ENCODE measurements around the gene MDN1. TPM values are rescaled to one million over a fixed set of nuclear protein-coding genes. Genes with fewer than 3 reads are reported as not detected.

The MDN1 gene
- total RNA-seq, 1 experiment from 2014 or later = 117 TPM

GRCh38 chr6:89858041-89858440, 38.4 kb upstream of the MDN1 start:
- peaks cover 54 to 81% (median 76%) of the 10 kb centered on the region in 3 experiments for H3K36me3 Mint-ChIP-seq (ENCODE audit: insufficient read depth in 1 of 3, low read depth in 3 of 3)
- Histone ChIP-seq H3K79me2 (ENCODE audit: insufficient read depth, low read length) (no peaks in the 10 kb centered on the region), H2BK12ac (ENCODE audit: insufficient read length, low read depth, low read length) (no peak overlapping the region), H3K27me3 (ENCODE audit: insufficient read depth, low read length) (no peaks in the 10 kb centered on the region), H4K8ac (replicated peaks; ENCODE audit: insufficient read length, low read depth, low read length) (no peak overlapping the region), H2BK15ac (ENCODE audit: low read depth, low read length) (no peak overlapping the region), H3K79me1 (ENCODE audit: insufficient read depth, low read depth, low read length, poor library complexity, severe bottlenecking) (no peaks in the 10 kb centered on the region), H3K4me2 (ENCODE audit: insufficient read depth, insufficient read length, low read length) (no peak overlapping the region), H3K9me3 (ENCODE audit: control insufficient read depth, low read depth, low read length) (no peaks in the 10 kb centered on the region), H2BK5ac (ENCODE audit: insufficient read length, low read length) (no peak overlapping the region), H4K91ac (ENCODE audit: insufficient read length, low read depth, low read length) (no peak overlapping the region), H3T11ph (ENCODE audit: low read length) (no peak overlapping the region), H3K18ac (ENCODE audit: insufficient read length, low read depth, low read length) (no peak overlapping the region), H4K20me1 (ENCODE audit: control insufficient read depth, insufficient read depth, insufficient read length) (no peaks in the 10 kb centered on the region), H3K14ac (ENCODE audit: insufficient read depth, low read length) (no peak overlapping the region), H2AFZ (ENCODE audit: low read length) (no peak overlapping the region), H3K4me1 (ENCODE audit: insufficient read depth, low read length) (no peaks in the 10 kb centered on the region), H3K23me2 (ENCODE audit: insufficient read length, low read depth, low read length, poor library complexity, severe bottlenecking) (no peaks in the 10 kb centered on the region), H3K27ac (ENCODE audit: insufficient read length, low read depth, low read length) (no peak overlapping the region), H2AK5ac (ENCODE audit: insufficient read length, low read length) (no peak overlapping the region), H3K4ac (ENCODE audit: low read depth, low read length) (no peak overlapping the region), H4K5ac (ENCODE audit: insufficient read length, low read depth, low read length) (no peak overlapping the region), H2BK120ac (ENCODE audit: low read depth, low read length, poor library complexity, severe bottlenecking) (no peak overlapping the region), H2BK20ac (ENCODE audit: low read depth, low read length, poor library complexity, severe bottlenecking) (no peak overlapping the region), H3K23ac (ENCODE audit: insufficient read length, low read depth, low read length) (no peak overlapping the region), H3K9ac (ENCODE audit: extremely low read depth, insufficient read length, low read length) (no peak overlapping the region), H3K56ac (ENCODE audit: insufficient read length, low read depth, low read length) (no peak overlapping the region)
- no peak overlapping the region for H3K27ac Mint-ChIP-seq
- TF ChIP-seq, protein P1, sequence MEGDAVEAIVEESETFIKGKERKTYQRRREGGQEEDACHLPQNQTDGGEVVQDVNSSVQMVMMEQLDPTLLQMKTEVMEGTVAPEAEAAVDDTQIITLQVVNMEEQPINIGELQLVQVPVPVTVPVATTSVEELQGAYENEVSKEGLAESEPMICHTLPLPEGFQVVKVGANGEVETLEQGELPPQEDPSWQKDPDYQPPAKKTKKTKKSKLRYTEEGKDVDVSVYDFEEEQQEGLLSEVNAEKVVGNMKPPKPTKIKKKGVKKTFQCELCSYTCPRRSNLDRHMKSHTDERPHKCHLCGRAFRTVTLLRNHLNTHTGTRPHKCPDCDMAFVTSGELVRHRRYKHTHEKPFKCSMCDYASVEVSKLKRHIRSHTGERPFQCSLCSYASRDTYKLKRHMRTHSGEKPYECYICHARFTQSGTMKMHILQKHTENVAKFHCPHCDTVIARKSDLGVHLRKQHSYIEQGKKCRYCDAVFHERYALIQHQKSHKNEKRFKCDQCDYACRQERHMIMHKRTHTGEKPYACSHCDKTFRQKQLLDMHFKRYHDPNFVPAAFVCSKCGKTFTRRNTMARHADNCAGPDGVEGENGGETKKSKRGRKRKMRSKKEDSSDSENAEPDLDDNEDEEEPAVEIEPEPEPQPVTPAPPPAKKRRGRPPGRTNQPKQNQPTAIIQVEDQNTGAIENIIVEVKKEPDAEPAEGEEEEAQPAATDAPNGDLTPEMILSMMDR (conservative IDR thresholded peaks at IDR 0.05) = no peak
- no peak overlapping the region for H3K4me3 Mint-ChIP-seq
- no peaks in the 10 kb centered on the region for H3K27me3 Mint-ChIP-seq (ENCODE audit: low read depth)
- no CpG with 5 or more reads among the region's 1 CpG for WGBS (ENCODE audit: extremely low coverage, insufficient read length, low lambda C conversion rate)
- no peaks in the 10 kb centered on the region for H3K4me1 Mint-ChIP-seq
- H3K9me3 Mint-ChIP-seq = no peaks in the 10 kb centered on the region
- DNase-seq = no peak
